Heart left ventricle (tissue), 16 donors: ENCODE results near the gene SDR42E1. TPM values are rescaled to one million over a fixed set of nuclear protein-coding genes. Genes with fewer than 3 reads are reported as not detected.

Source experiments
- ATAC-seq, 4 donors: fragments of 200-7000 bp; cut with Tn5 transposase; one replicate each; pipeline ENCODE4 v1.9.1; 2020 to 2022; ENCODE audit warnings: moderate library complexity in 4 of 4, mild to moderate bottlenecking in 3 of 4, moderate number of reproducible peaks in 1 of 4
- DNase-seq, 5 donors: peaks; one replicate each; pipeline ENCODE4 v3.0.0-alpha.2; 2020
- H3K27ac ChIP-seq, 12 donors: fragments of 200-600 bp; sonication (generic) in 4 of 12; one replicate each; pipeline versions ENCODE4 v1.5.0 to v1.8.0; 2016 to 2022; ENCODE audit warnings: mild to moderate bottlenecking in 2 of 12
- H3K27me3 ChIP-seq, 9 donors: fragments of 200-600 bp; sonication (generic) in 2 of 9; one replicate each; pipeline versions ENCODE4 v1.5.1 to v1.8.0; 2016 to 2022; ENCODE audit warnings: mild to moderate bottlenecking in 3 of 9
- H3K36me3 ChIP-seq, 9 donors: fragments of 200-600 bp; sonication (generic) in 2 of 9; one replicate each; pipeline versions ENCODE4 v1.5.0 to v1.8.0; 2018 to 2022; ENCODE audit warnings: mild to moderate bottlenecking in 2 of 9
- H3K4me1 ChIP-seq, 12 donors: fragments of 200-600 bp; sonication (generic) in 4 of 12; one replicate each; pipeline versions ENCODE4 v1.5.0 to v1.8.0; 2016 to 2022; ENCODE audit warnings: mild to moderate bottlenecking in 3 of 12
- H3K4me3 ChIP-seq, 12 donors: fragments of 200-600 bp; sonication (generic) in 4 of 12; one replicate each; pipeline versions ENCODE4 v1.5.0 to v1.8.0; 2017 to 2022; ENCODE audit warnings: mild to moderate bottlenecking in 9 of 12, moderate library complexity in 4 of 12
- H3K9me3 ChIP-seq, 12 donors: fragments of 200-600 bp; sonication (generic) in 4 of 12; one replicate each; pipeline versions ENCODE4 v1.5.0 to v1.8.0; 2016 to 2022; ENCODE audit warnings: mild to moderate bottlenecking in 1 of 12
- CTCF ChIP-seq, 12 donors: fragments of 200-600 bp; sonication (generic) in 4 of 12; IDR thresholded peaks; one replicate each; pipeline versions ENCODE4 v1.5.0 to v1.8.0; 2018 to 2022; ENCODE audit warnings: antibody characterized with exemption in 12 of 12, mild to moderate bottlenecking in 5 of 12
- POLR2A ChIP-seq, 2 donors: fragments of 450-650 bp; IDR thresholded peaks; one replicate each; pipeline ENCODE4 v1.6.1; 2017; ENCODE audit warnings: antibody characterized with exemption in 2 of 2, mild to moderate bottlenecking in 2 of 2, moderate library complexity in 2 of 2
- whole genome bisulfite sequencing, 4 donors: extraction: QIAGEN DNeasy Blood & Tissue Kit in 2 of 4; methylation state at CpG; one replicate each; pipeline versions ENCODE4 v1.1.5 to v1.1.7; 2013 to 2018; 5-methylcytosine and 5-hydroxymethylcytosine counted together
- intact Hi-C, 10 donors: fragments of 100-400 bp; cut with DNase I; formaldehyde crosslinking; loops; one replicate each; pipeline versions ENCODE4 v1.11.1 to v1.14.2; 2022
- polyA plus RNA-seq, 2 donors: library from polyadenylated mRNA; stranded (reverse); fragments of 200-250 nt; gene quantifications; one replicate each; pipeline ENCODE4 v1.2.3, GENCODE V29; 2013
- total RNA-seq, 9 donors: library from RNA; depleted of rRNA in 2 of 9; stranded (reverse); fragments of >200 nt in 2 of 9; fragmentation: NEBNext Ultra II Directional in 3 of 9; extraction: Animal tissue kit (Norgen Biotek cat#: 25700) in 3 of 9; gene quantifications; one replicate each; pipeline versions ENCODE4 v1.1.0 to v1.2.4, GENCODE V29; 2016 to 2023
- donor health status: ischemic (EF 13 %, LVEDD 7.1; RV severe dilation, severe dysfunction).
- donor health status: healthy with polysubstance abuse.
- donor health status: DM: no; HTN: yes; CAD: no.
- donor health status: DM: no; HTN: no; CAD: no.
- donor health status: ischemic (EF 25% LVEDD 6.9; RV normal size, moderate dysfunction).
- donor health status: ischemic (EF 25% LVEDD 5.7; RV mildly dilated, moderate dysfunction).
- donor health status: healthy.
- donor health status: DM: yes; HTN: yes; CAD: no.
- donor health status: ischemic (EF 35%, LVEDD 5.7; RV mildly dilated, moderate dysfunction).
- donor health status: nonischemic (EF 11% LVEDD 7.7; RV severe dilation, severe dysfunction).
- donor health status: DM: yes; HTN: yes; CAD: no.
- donor health status: PGD.
- donor health status: ischemic (EF 29% LVEDD 5.4; RV normal size, mild dysfunction).
- donor health status: nonischemic (EF 23%, LVEDD 6.1; RV moderate dilation, normal function).

The SDR42E1 gene
- total and polyA plus RNA-seq, 11 donors = 0.06 to 2.2 (median 0.75) TPM; not detected in 1

GRCh38 chr16:82004601-82005000 lies 6.7 kb downstream of the SDR42E1 start:
- H3K27me3 ChIP-seq = peaks cover 0 to 3% (median 0%) of the 10 kb centered on the region in 9 donors
- DNase-seq (no peak), ATAC-seq (no peak)
- H3K4me3 ChIP-seq = no peak overlapping the region
- TF ChIP-seq POLR2A (IDR thresholded peaks at IDR 0.05) (no peak), CTCF (IDR thresholded peaks at IDR 0.05) (no peak)
- H3K27ac ChIP-seq = peak overlapping the region in 2 of 12 donors; percentile 2 to 50
- intact Hi-C loops = no loop called here
- peaks cover 0 to 12% (median 0%) of the 10 kb centered on the region in 12 donors for H3K4me1 ChIP-seq
- H3K9me3 ChIP-seq = peaks cover 0 to 13% (median 9%) of the 10 kb centered on the region in 12 donors
- 58 to 72% (median 66%) methylated on average over 5 of the region's 5 CpGs for WGBS, 4 donors
- H3K36me3 ChIP-seq = no peaks in the 10 kb centered on the region

GRCh38 chr16:82002831-82003230 lies 8.4 kb downstream of the SDR42E1 start:
- Histone ChIP-seq H3K27me3 (peaks cover 0 to 3% (median 0%) of the 10 kb centered on the region in 9 donors), H3K27ac (no peak overlapping the region), H3K4me3 (no peak overlapping the region), H3K4me1 (peaks cover 0 to 14% (median 0%) of the 10 kb centered on the region in 12 donors), H3K9me3 (no peaks in the 10 kb centered on the region), H3K36me3 (no peaks in the 10 kb centered on the region)
- WGBS, 4 donors = 87 to 92% (median 90%) methylated on average over 3 of the region's 3 CpGs
- ATAC-seq (no peak), DNase-seq (no peak)
- intact Hi-C loops = no loop called here
- no peak for TF ChIP-seq POLR2A (IDR thresholded peaks at IDR 0.05)
- TF ChIP-seq CTCF (IDR thresholded peaks at IDR 0.05) = no peak

GRCh38 chr16:81997738-81998137 lies 13.5 kb downstream of the SDR42E1 start:
- Histone ChIP-seq H3K36me3 (no peaks in the 10 kb centered on the region), H3K27me3 (no peaks in the 10 kb centered on the region), H3K9me3 (no peaks in the 10 kb centered on the region), H3K27ac (peak overlapping the region in 2 of 12 donors; percentile 5 to 58), H3K4me1 (peaks cover 0 to 9% (median 0%) of the 10 kb centered on the region in 12 donors), H3K4me3 (no peak overlapping the region)
- ATAC-seq (no peak), DNase-seq (no peak)
- WGBS, 4 donors = 22 to 41% (median 36%) methylated on average over 2 of the region's 2 CpGs
- intact Hi-C loops = no loop called here
- no peak for TF ChIP-seq POLR2A (IDR thresholded peaks at IDR 0.05)
- no peak for TF ChIP-seq CTCF (IDR thresholded peaks at IDR 0.05)

GRCh38 chr16:81996664-81997509 lies 14.4 kb downstream of the SDR42E1 start:
- peaks cover 0 to 9% (median 0%) of the 10 kb centered on the region in 12 donors for H3K4me1 ChIP-seq
- H3K4me3 ChIP-seq = no peak overlapping the region
- TF ChIP-seq POLR2A (IDR thresholded peaks at IDR 0.05) (no peak), CTCF (IDR thresholded peaks at IDR 0.05) (peak in 3 of 12 donors; percentile 6 to 13 (median 7))
- no peaks in the 10 kb centered on the region for H3K27me3 ChIP-seq
- DNase-seq (no peak), ATAC-seq (peak in 1 of 4 donors; percentile 50)
- no peaks in the 10 kb centered on the region for H3K9me3 ChIP-seq
- WGBS, 4 donors = 55 to 68% (median 61%) methylated on average over 11 of the region's 11 CpGs
- intact Hi-C loops = no loop called here
- no peaks in the 10 kb centered on the region for H3K36me3 ChIP-seq
- peak overlapping the region in 2 of 12 donors; percentile 5 to 58 for H3K27ac ChIP-seq
